ENCODE data around the gene METTL21C. TPM values are rescaled to one million over a fixed set of nuclear protein-coding genes. Genes with fewer than 3 reads are reported as not detected.

METTL21C gene
- total RNA-seq, 2 donors from 2014 or later = not detected

DNA sequence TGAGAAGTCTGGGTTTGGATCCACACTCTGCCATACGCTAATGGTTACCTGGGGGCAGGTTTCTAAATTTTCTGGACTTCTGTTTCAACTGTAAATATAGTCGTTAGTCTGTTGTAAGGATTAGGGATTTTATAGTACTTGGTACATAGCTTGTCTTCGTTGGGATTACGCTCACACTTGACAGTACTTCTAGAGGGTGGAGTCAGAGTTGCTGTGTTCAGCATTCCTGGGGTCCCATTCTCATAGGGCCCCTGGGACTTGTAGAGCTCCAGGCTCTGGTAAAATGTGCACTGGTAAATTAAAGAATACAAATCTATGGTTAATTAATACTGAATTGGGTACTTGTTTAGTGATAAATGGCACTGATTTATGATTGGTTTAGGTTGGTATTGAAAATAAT, 52.8 kb downstream of the METTL21C start:
- H3K4me3 ChIP-seq (ENCODE audit: low read length) = no peak overlapping the region
- TF ChIP-seq, protein P1, sequence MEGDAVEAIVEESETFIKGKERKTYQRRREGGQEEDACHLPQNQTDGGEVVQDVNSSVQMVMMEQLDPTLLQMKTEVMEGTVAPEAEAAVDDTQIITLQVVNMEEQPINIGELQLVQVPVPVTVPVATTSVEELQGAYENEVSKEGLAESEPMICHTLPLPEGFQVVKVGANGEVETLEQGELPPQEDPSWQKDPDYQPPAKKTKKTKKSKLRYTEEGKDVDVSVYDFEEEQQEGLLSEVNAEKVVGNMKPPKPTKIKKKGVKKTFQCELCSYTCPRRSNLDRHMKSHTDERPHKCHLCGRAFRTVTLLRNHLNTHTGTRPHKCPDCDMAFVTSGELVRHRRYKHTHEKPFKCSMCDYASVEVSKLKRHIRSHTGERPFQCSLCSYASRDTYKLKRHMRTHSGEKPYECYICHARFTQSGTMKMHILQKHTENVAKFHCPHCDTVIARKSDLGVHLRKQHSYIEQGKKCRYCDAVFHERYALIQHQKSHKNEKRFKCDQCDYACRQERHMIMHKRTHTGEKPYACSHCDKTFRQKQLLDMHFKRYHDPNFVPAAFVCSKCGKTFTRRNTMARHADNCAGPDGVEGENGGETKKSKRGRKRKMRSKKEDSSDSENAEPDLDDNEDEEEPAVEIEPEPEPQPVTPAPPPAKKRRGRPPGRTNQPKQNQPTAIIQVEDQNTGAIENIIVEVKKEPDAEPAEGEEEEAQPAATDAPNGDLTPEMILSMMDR (conservative IDR thresholded peaks at IDR 0.05) = no peak
- no peaks in the 10 kb centered on the region for H3K4me1 Mint-ChIP-seq
- DNase-seq = no peak
- H3K9ac ChIP-seq (ENCODE audit: extremely low read depth, low read length, poor library complexity, severe bottlenecking) = no peak overlapping the region
- peaks cover 73% of the 10 kb centered on the region for H3K36me3 Mint-ChIP-seq (ENCODE audit: low read depth)
- no peaks in the 10 kb centered on the region for H3K27me3 ChIP-seq (ENCODE audit: control insufficient read depth, insufficient read depth, low read length, poor library complexity, severe bottlenecking)
- peaks cover 98% of the 10 kb centered on the region for H3K36me3 ChIP-seq (ENCODE audit: control insufficient read depth, insufficient read depth, low read length)
- no peaks in the 10 kb centered on the region for H3K9me3 ChIP-seq (ENCODE audit: control insufficient read depth, low read length)
- no peak overlapping the region for H3K4me3 Mint-ChIP-seq
- WGBS, 2 experiments (ENCODE audit: insufficient coverage in 1 of 2, insufficient read length in 1 of 2) = 48 to 67% methylated on average over 3 to 4 of the region's 4 CpGs
- no peak overlapping the region for H3K27ac Mint-ChIP-seq
- no peaks in the 10 kb centered on the region for H3K9me3 Mint-ChIP-seq
- H3K27ac ChIP-seq (ENCODE audit: low read depth, low read length) = no peak overlapping the region
- no peaks in the 10 kb centered on the region for H3K4me1 ChIP-seq (ENCODE audit: control insufficient read depth, insufficient read depth, low read length)
- no peaks in the 10 kb centered on the region for H3K27me3 Mint-ChIP-seq (ENCODE audit: insufficient read depth)

DNA sequence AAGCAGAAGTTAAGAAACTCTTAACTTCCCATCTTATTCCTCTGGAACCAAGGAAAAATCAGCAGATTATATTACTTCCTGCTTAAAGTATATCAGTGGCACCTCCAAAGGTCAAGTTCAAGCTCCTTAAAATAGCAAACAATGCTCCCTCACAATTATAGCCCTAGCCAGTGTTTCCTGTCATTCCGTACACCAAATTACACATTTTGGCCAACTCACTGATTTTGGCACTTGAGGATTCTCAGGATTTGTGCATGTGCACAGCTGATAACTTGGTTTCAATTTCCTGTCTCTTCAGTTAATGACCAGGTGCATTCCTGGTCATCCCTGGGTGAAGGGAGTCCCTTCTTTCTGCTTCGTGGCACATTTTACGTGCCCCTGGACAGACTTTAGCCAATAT, 56.1 kb downstream of the METTL21C start:
- H3K9me3 Mint-ChIP-seq = no peaks in the 10 kb centered on the region
- Histone ChIP-seq H3K4me1 (ENCODE audit: control insufficient read depth, insufficient read depth, low read length) (no peaks in the 10 kb centered on the region), H3K27ac (ENCODE audit: low read depth, low read length) (no peak overlapping the region), H3K27me3 (ENCODE audit: control insufficient read depth, insufficient read depth, low read length, poor library complexity, severe bottlenecking) (no peaks in the 10 kb centered on the region), H3K4me3 (ENCODE audit: low read length) (no peak overlapping the region), H3K9ac (ENCODE audit: extremely low read depth, low read length, poor library complexity, severe bottlenecking) (no peak overlapping the region), H3K36me3 (ENCODE audit: control insufficient read depth, insufficient read depth, low read length) (peaks cover 98% of the 10 kb centered on the region), H3K9me3 (ENCODE audit: control insufficient read depth, low read length) (no peaks in the 10 kb centered on the region)
- H3K4me3 Mint-ChIP-seq = no peak overlapping the region
- H3K4me1 Mint-ChIP-seq = no peaks in the 10 kb centered on the region
- DNase-seq = no peak
- no peaks in the 10 kb centered on the region for H3K27me3 Mint-ChIP-seq (ENCODE audit: insufficient read depth)
- WGBS, 2 experiments (ENCODE audit: insufficient coverage in 1 of 2, insufficient read length in 1 of 2) = 96 to 100% methylated on average over 1 to 3 of the region's 3 CpGs
- TF ChIP-seq, protein P1 (conservative IDR thresholded peaks at IDR 0.05) = no peak
- no peak overlapping the region for H3K27ac Mint-ChIP-seq
- H3K36me3 Mint-ChIP-seq (ENCODE audit: low read depth) = peaks cover 80% of the 10 kb centered on the region

Other genes starting within 250 kb of the METTL21C start
- 10 to 100 TPM; 64.2 to 80.6 TPM for gene TPP2, start 98.1 kb downstream of the METTL21C start, total RNA-seq
- 10 to 100 TPM; 10.0 to 11.5 TPM for gene TEX30, start 78.7 kb upstream of the METTL21C start, total RNA-seq
- 10 to 100 TPM; 16.0 to 18.1 TPM for gene POGLUT2, start 103.9 kb upstream of the METTL21C start, total RNA-seq
- 10 to 100 TPM; 14.7 to 15.0 TPM for gene BIVM, start 104.1 kb upstream of the METTL21C start, total RNA-seq
- gene ERCC5, start 151.0 kb upstream of the METTL21C start, total RNA-seq = 10 to 100 TPM; 22.4 to 26.7 TPM

Data from endodermal cell (in vitro differentiated cells).